CD14-positive monocyte (primary cell): ENCODE measurements around the gene ELOVL6. TPM values are rescaled to one million over a fixed set of nuclear protein-coding genes. Genes with fewer than 3 reads are reported as not detected.

Source experiments
- DNase-seq, 3 donors: peaks; one replicate each; pipeline ENCODE4 v3.0.0-alpha.2; 2011 to 2022
- H2AFZ ChIP-seq: 2 replicates; pipeline ENCODE4 v1.6.0; 2012; ENCODE audit warnings: mild to moderate bottlenecking, low read depth, low read length, inconsistent platforms; ENCODE audit not compliant: insufficient read depth, poor library complexity, severe bottlenecking
- H3K27ac ChIP-seq, 2 donors: 1 replicate in 1 of 2; 2 replicates in 1 of 2; pipeline ENCODE4 v1.5.1; 2012 to 2013; ENCODE audit warnings: low read length in 2 of 2, control low read depth in 1 of 2, inconsistent platforms in 1 of 2, low read depth in 1 of 2, mild to moderate bottlenecking in 1 of 2
- H3K27me3 ChIP-seq, 2 donors: one replicate each; pipeline versions ENCODE4 v1.6.0 to v1.6.1; 2011 to 2013; ENCODE audit warnings: low read length in 2 of 2; ENCODE audit not compliant: control insufficient read depth in 2 of 2, insufficient read depth in 2 of 2
- H3K36me3 ChIP-seq, 2 donors: replicated peaks in 1 of 2; 1 replicate in 1 of 2; 2 replicates in 1 of 2; pipeline versions ENCODE4 v1.5.1 to v1.6.1; 2012 to 2013; ENCODE audit warnings: low read length in 2 of 2, control low read depth in 1 of 2, inconsistent platforms in 1 of 2, mild to moderate bottlenecking in 1 of 2; ENCODE audit not compliant: insufficient read depth in 2 of 2, control insufficient read depth in 1 of 2
- H3K4me1 ChIP-seq, 2 donors: 1 replicate in 1 of 2; 2 replicates in 1 of 2; pipeline versions ENCODE4 v1.5.1 to v1.6.1; 2012 to 2013; ENCODE audit warnings: low read length in 2 of 2, control low read depth in 1 of 2, inconsistent platforms in 1 of 2, mild to moderate bottlenecking in 1 of 2, moderate library complexity in 1 of 2; ENCODE audit not compliant: insufficient read depth in 2 of 2, control insufficient read depth in 1 of 2
- H3K4me2 ChIP-seq: replicated peaks from 2 replicates; pipeline ENCODE3; 2012; ENCODE audit warnings: low read length, moderate library complexity, mild to moderate bottlenecking; ENCODE audit not compliant: poor library complexity, severe bottlenecking; ENCODE audit errors: extremely low read depth
- H3K4me3 ChIP-seq, 3 experiments: fragments of 200-600 bp in 1 of 3; sonication (generic) in 1 of 3; replicated peaks in 1 of 3; 1 replicate in 2 of 3; 2 replicates in 1 of 3; pipeline ENCODE4 v1.5.1; 2011 to 2013; ENCODE audit warnings: low read length in 3 of 3, mild to moderate bottlenecking in 3 of 3, control low read depth in 2 of 3, low read depth in 2 of 3, inconsistent platforms in 1 of 3, moderate library complexity in 1 of 3
- H3K79me2 ChIP-seq: 2 replicates; pipeline ENCODE4 v1.6.0; 2012; ENCODE audit warnings: mild to moderate bottlenecking, control low read depth, inconsistent platforms, low read length, moderate library complexity; ENCODE audit not compliant: insufficient read depth
- H3K9ac ChIP-seq: 2 replicates; pipeline ENCODE4 v1.6.0; 2017; ENCODE audit warnings: low read length, mild to moderate bottlenecking; ENCODE audit not compliant: insufficient read depth, poor library complexity, severe bottlenecking
- H3K9me3 ChIP-seq, 2 donors: replicated peaks in 1 of 2; 1 replicate in 1 of 2; 2 replicates in 1 of 2; pipeline versions ENCODE4 v1.5.1 to v1.6.1; 2012 to 2013; ENCODE audit warnings: low read length in 2 of 2, control low read depth in 1 of 2; ENCODE audit not compliant: control insufficient read depth in 1 of 2, insufficient read depth in 1 of 2
- H4K20me1 ChIP-seq: 2 replicates; pipeline ENCODE4 v1.6.0; 2012; ENCODE audit warnings: mild to moderate bottlenecking, low read length, control low read depth, moderate library complexity; ENCODE audit not compliant: insufficient read depth
- H3K27ac Mint-ChIP-seq, 7 donors: one replicate each; pipeline ENCODE4 v1.8.0; 2020; ENCODE audit warnings: mild to moderate bottlenecking in 7 of 7, mixed read lengths in 7 of 7, moderate library complexity in 6 of 7, inconsistent platforms in 2 of 7
- H3K27me3 Mint-ChIP-seq, 3 donors: one replicate each; pipeline ENCODE4 v1.8.0; 2021 to 2022; ENCODE audit warnings: low read depth in 3 of 3, mild to moderate bottlenecking in 3 of 3, mixed read lengths in 3 of 3, moderate library complexity in 3 of 3, inconsistent platforms in 1 of 3
- H3K36me3 Mint-ChIP-seq, 2 donors: one replicate each; pipeline ENCODE4 v1.8.0; 2020; ENCODE audit warnings: mixed read lengths in 2 of 2, inconsistent platforms in 1 of 2, mild to moderate bottlenecking in 1 of 2
- H3K4me1 Mint-ChIP-seq: one replicate; pipeline ENCODE4 v1.8.0; 2020; ENCODE audit warnings: mild to moderate bottlenecking, mixed read lengths
- H3K4me3 Mint-ChIP-seq, 2 donors: one replicate each; pipeline ENCODE4 v1.8.0; 2020; ENCODE audit warnings: mild to moderate bottlenecking in 2 of 2, mixed read lengths in 2 of 2, moderate library complexity in 1 of 2
- H3K9me3 Mint-ChIP-seq, 7 donors: one replicate each; pipeline ENCODE4 v1.8.0; 2020 to 2022; ENCODE audit warnings: mixed read lengths in 7 of 7, mild to moderate bottlenecking in 6 of 7, moderate library complexity in 6 of 7, inconsistent platforms in 2 of 7
- WGBS: methylation state at CpG from one replicate; pipeline ENCODE4 v1.1.5; 2013; ENCODE audit warnings: missing lambda C conversion rate; ENCODE audit not compliant: insufficient coverage; 5-methylcytosine and 5-hydroxymethylcytosine counted together
- intact Hi-C, 2 donors: fragments of 100-400 bp; cut with micrococcal nuclease; formaldehyde crosslinking; loops; one replicate each; pipeline versions ENCODE4 v1.15.0 to v1.15.1; 2023
- polyA plus RNA-seq, 3 donors: library from polyadenylated mRNA; depleted of rRNA in 1 of 3; unstranded in 2 of 3; stranded (reverse) in 1 of 3; fragments of 300-500 nt in 2 of 3; fragments of >200 nt in 1 of 3; fragmentation: Illumina TruSeq in 2 of 3; gene quantifications; 1 replicate in 2 of 3; 2 replicates in 1 of 3; pipeline ENCODE4 v1.2.3, GENCODE V29; 2012 to 2021
- TF ChIP-seq, protein P1 (sequence below): fragments of 200-600 bp; IDR thresholded peaks from one replicate; pipeline ENCODE4 v1.8.0; 2022; ENCODE audit warnings: antibody characterized with exemption, mild to moderate bottlenecking

The ELOVL6 gene
- polyA plus RNA-seq, 3 donors = 0.11 to 0.19 TPM; not detected in 1

DNA sequence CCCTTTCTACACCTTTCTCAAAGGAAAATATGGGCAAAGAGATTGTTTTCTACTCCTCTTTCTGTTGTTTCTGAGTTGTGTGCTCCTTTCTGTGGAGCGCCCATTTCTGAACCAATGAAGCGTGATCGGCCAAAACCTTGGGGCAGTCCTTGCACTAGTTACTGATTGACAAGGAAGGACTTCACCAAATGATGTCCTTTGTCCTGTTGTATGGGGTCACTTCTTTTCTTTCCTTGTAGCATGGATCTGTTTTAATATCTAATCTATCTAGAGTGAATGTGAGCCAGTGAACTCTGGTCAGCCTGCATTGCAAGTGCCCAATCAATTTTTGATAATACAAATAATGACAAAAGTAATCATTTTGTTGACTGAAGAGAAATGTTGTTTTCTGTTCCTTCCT, 191.2 kb downstream of the ELOVL6 start:
- intact Hi-C loops = no loop called here
- no peak for DNase-seq

DNA sequence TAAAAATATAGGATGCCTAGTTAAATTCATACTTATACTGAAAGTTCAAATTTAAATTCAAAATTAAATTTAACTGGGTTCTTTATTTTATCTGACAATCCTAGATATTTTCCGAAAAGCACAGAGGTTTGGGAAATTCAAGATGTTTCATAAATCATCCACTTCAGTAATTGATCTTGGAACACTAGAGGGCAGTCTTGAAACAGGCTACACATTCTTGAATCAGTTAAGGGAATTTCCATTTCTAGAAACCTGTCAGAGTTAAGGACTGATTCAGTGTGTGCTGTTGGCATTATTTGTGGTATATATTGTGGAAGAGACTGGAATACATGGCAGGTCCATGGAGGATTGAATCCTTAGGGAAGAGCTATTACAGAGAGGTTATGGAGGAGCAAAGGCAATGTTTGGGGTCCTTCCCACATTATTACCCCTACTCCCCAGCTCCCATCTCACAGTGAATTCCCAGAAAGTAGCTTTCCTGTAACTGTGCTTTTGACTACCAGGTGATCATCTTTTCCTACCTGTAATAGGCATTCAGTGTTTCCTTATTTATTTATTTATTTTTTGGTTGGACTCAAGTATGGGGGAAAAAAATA, 192.9 kb downstream of the ELOVL6 start:
- H4K20me1 ChIP-seq = no peaks in the 10 kb centered on the region
- no peaks in the 10 kb centered on the region for H3K36me3 ChIP-seq
- TF ChIP-seq, protein P1, sequence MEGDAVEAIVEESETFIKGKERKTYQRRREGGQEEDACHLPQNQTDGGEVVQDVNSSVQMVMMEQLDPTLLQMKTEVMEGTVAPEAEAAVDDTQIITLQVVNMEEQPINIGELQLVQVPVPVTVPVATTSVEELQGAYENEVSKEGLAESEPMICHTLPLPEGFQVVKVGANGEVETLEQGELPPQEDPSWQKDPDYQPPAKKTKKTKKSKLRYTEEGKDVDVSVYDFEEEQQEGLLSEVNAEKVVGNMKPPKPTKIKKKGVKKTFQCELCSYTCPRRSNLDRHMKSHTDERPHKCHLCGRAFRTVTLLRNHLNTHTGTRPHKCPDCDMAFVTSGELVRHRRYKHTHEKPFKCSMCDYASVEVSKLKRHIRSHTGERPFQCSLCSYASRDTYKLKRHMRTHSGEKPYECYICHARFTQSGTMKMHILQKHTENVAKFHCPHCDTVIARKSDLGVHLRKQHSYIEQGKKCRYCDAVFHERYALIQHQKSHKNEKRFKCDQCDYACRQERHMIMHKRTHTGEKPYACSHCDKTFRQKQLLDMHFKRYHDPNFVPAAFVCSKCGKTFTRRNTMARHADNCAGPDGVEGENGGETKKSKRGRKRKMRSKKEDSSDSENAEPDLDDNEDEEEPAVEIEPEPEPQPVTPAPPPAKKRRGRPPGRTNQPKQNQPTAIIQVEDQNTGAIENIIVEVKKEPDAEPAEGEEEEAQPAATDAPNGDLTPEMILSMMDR = peak; percentile 84
- no peaks in the 10 kb centered on the region for H3K79me2 ChIP-seq
- intact Hi-C loops = loop anchor here in 1 of 2 donors (2.0 kb wide), 1 partner anchor 513 kb away; no protein-coding TSS in a partner anchor
- no peak overlapping the region for H3K4me2 ChIP-seq
- H3K27me3 ChIP-seq = peaks cover 37 to 45% of the 10 kb centered on the region in 2 donors
- peak overlapping the region in 1 of 2 donors; percentile 76 for H3K4me3 Mint-ChIP-seq
- no CpG with 5 or more reads among the region's 1 CpG for WGBS
- peaks cover 0 to 3% of the 10 kb centered on the region in 2 donors for H3K36me3 Mint-ChIP-seq
- H3K27me3 Mint-ChIP-seq = peaks cover 28 to 42% (median 31%) of the 10 kb centered on the region in 3 donors
- H3K9me3 Mint-ChIP-seq = peaks cover 0 to 3% (median 0%) of the 10 kb centered on the region in 7 donors
- H3K4me1 ChIP-seq = peaks cover 0 to 8% of the 10 kb centered on the region in 2 donors
- H3K9ac ChIP-seq = no peak overlapping the region
- peak; percentile 39 to 76 (median 65) for DNase-seq
- no peak overlapping the region for H3K27ac ChIP-seq
- no peak overlapping the region for H2AFZ ChIP-seq
- H3K4me3 ChIP-seq = no peak overlapping the region
- H3K27ac Mint-ChIP-seq = no peak overlapping the region
- H3K4me1 Mint-ChIP-seq = peaks cover 12% of the 10 kb centered on the region
- no peaks in the 10 kb centered on the region for H3K9me3 ChIP-seq

More for the DNA sequence above, 191.2 kb downstream of the ELOVL6 start:
- no peaks in the 10 kb centered on the region for H4K20me1 ChIP-seq
- no peaks in the 10 kb centered on the region for H3K79me2 ChIP-seq
- H3K9ac ChIP-seq = no peak overlapping the region
- Mint-ChIP-seq H3K27me3 (peaks cover 33 to 45% (median 34%) of the 10 kb centered on the region in 3 donors), H3K9me3 (peaks cover 0 to 3% (median 0%) of the 10 kb centered on the region in 7 donors), H3K4me3 (no peak overlapping the region), H3K36me3 (peaks cover 0 to 3% of the 10 kb centered on the region in 2 donors), H3K4me1 (peaks cover 6% of the 10 kb centered on the region), H3K27ac (no peak overlapping the region)
- no peaks in the 10 kb centered on the region for H3K9me3 ChIP-seq
- TF ChIP-seq, protein P1 = no peak
- H3K36me3 ChIP-seq = no peaks in the 10 kb centered on the region
- no peak overlapping the region for H3K27ac ChIP-seq
- H3K27me3 ChIP-seq = peaks cover 35 to 53% of the 10 kb centered on the region in 2 donors
- H3K4me3 ChIP-seq = no peak overlapping the region
- no peak overlapping the region for H3K4me2 ChIP-seq
- peaks cover 0 to 2% of the 10 kb centered on the region in 2 donors for H3K4me1 ChIP-seq
- WGBS = 100% methylated on average over 3 of the region's 3 CpGs
- no peak overlapping the region for H2AFZ ChIP-seq
